SJCRH30 (cell line): Measurements from ENCODE around the gene SMG6. TPM values are rescaled to one million over a fixed set of nuclear protein-coding genes. Genes with fewer than 3 reads are reported as not detected.
"Not testable (repeated sequence)": the region's sequence is repeated elsewhere in the genome, so short reads cannot be mapped to it uniquely, and the experiment has no call there.

Experiments
- DNase-seq, 2 experiments: peaks; one replicate each; pipeline ENCODE4 v3.0.0-alpha.2; 2015 to 2020
- H3K27ac ChIP-seq: fragments of 250-450 bp; sonication (Bioruptor Pico); 2 replicates; pipeline ENCODE4 v1.5.1; 2020; ENCODE audit warnings: mild to moderate bottlenecking, moderate library complexity
- H3K27me3 ChIP-seq: fragments of 250-450 bp; sonication (Bioruptor Pico); 2 replicates; pipeline ENCODE4 v1.5.1; 2020; ENCODE audit warnings: mild to moderate bottlenecking, moderate library complexity
- H3K36me3 ChIP-seq: fragments of 250-450 bp; sonication (Bioruptor Pico); 2 replicates; pipeline ENCODE4 v1.5.1; 2020; ENCODE audit warnings: mild to moderate bottlenecking, moderate library complexity
- H3K4me1 ChIP-seq: fragments of 250-450 bp; sonication (Bioruptor Pico); 2 replicates; pipeline ENCODE4 v1.5.1; 2020; ENCODE audit warnings: mild to moderate bottlenecking, moderate library complexity
- H3K4me3 ChIP-seq: fragments of 250-450 bp; sonication (Bioruptor Pico); 2 replicates; pipeline ENCODE4 v1.5.1; 2020; ENCODE audit warnings: mild to moderate bottlenecking, moderate library complexity
- H3K9me3 ChIP-seq: fragments of 250-450 bp; sonication (Bioruptor Pico); replicated peaks from 2 replicates; pipeline ENCODE4 v1.5.1; 2020; ENCODE audit warnings: mild to moderate bottlenecking, moderate library complexity
- total RNA-seq: library from RNA; depleted of rRNA; stranded (reverse); fragments of >200 nt; shearing (Covaris generic); gene quantifications from 2 replicates; pipeline ENCODE4 v1.2.3, GENCODE V29; 2014

Gene SMG6
- total RNA-seq, 1 experiment from 2014 or later = 13.0 TPM

DNA sequence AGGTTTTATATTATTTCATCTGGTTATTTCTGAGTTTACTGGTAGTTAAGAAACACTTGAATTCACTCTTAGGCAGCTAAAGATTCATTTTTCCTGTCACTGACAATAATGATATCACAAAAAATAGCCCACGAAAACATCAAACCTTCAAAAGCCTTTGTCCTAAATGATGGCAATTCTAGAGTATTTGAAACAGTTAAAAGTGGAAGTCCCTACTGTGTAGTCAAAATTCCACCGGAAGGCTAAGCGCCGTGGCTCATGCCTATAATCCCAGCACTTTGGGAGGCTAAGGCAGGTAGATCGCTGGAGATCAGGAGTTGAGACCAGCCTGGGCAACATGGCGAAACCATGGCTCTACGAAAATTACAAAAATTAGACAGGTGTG lies 145.2 kb downstream of the SMG6 start:
- Histone ChIP-seq H3K27me3 (no peaks in the 10 kb centered on the region), H3K27ac (no peak overlapping the region), H3K4me3 (no peak overlapping the region), H3K4me1 (no peaks in the 10 kb centered on the region), H3K9me3 (no peaks in the 10 kb centered on the region), H3K36me3 (no peaks in the 10 kb centered on the region; the same call in 1 of the 2 replicates)
- no peak for DNase-seq

GRCh38 chr17:2157675-2158395 lies 145.8 kb downstream of the SMG6 start:
- Histone ChIP-seq H3K4me1 (no peaks in the 10 kb centered on the region), H3K36me3 (no peaks in the 10 kb centered on the region; the same call in 1 of the 2 replicates), H3K27me3 (no peaks in the 10 kb centered on the region), H3K4me3 (no peak overlapping the region), H3K9me3 (no peaks in the 10 kb centered on the region), H3K27ac (no peak overlapping the region)
- no peak for DNase-seq

- DNase-seq = no peak
- H3K27ac ChIP-seq = no peak overlapping the region
These were observed 146.5 kb downstream of the SMG6 start for GRCh38 chr17:2157081-2157480.

GRCh38 chr17:2156666-2157065 lies 146.9 kb downstream of the SMG6 start:
- no peak for DNase-seq
- no peaks in the 10 kb centered on the region; the same call in 1 of the 2 replicates for H3K36me3 ChIP-seq
- H3K27me3 ChIP-seq = no peaks in the 10 kb centered on the region
- H3K4me3 ChIP-seq = no peak overlapping the region
- H3K4me1 ChIP-seq = no peaks in the 10 kb centered on the region
- no peaks in the 10 kb centered on the region for H3K9me3 ChIP-seq
- no peak overlapping the region for H3K27ac ChIP-seq

More at GRCh38 chr17:2157081-2157480, 146.5 kb downstream of the SMG6 start:
- Histone ChIP-seq H3K4me1 (no peaks in the 10 kb centered on the region), H3K27me3 (no peaks in the 10 kb centered on the region), H3K36me3 (no peaks in the 10 kb centered on the region; the same call in 1 of the 2 replicates), H3K4me3 (no peak overlapping the region), H3K9me3 (no peaks in the 10 kb centered on the region)

DNA sequence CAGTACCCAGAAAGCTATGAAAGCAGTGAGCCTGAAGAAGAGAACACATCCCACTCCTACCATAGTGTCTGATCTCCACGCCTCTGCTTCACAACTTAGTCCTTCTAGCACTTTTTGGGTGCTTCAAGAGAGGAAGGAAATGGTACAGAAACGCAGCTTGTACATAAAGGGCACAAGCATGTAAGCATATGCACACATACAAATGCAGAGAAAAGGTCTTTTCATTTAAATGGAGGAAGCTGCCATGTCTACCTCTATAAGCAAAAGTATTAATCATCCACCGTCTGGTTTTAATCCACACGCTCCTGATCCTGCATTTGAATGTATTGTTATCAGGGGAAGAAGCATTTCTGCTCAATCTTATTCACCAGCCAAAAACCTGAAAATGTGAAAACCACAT lies 148.0 kb downstream of the SMG6 start:
- Histone ChIP-seq H3K36me3 (no peaks in the 10 kb centered on the region; the same call in 1 of the 2 replicates), H3K4me3 (no peak overlapping the region), H3K27me3 (no peaks in the 10 kb centered on the region), H3K4me1 (no peaks in the 10 kb centered on the region), H3K9me3 (no peaks in the 10 kb centered on the region), H3K27ac (no peak overlapping the region)
- DNase-seq = no peak

- no peak for DNase-seq
- Histone ChIP-seq H3K27ac (no peak overlapping the region), H3K27me3 (no peaks in the 10 kb centered on the region)
These were observed 152.1 kb downstream of the SMG6 start for GRCh38 chr17:2151358-2152033.

GRCh38 chr17:2150806-2151205 lies 152.8 kb downstream of the SMG6 start:
- no peaks in the 10 kb centered on the region for H3K9me3 ChIP-seq
- H3K4me3 ChIP-seq = no peak overlapping the region
- no peaks in the 10 kb centered on the region for H3K27me3 ChIP-seq
- H3K27ac ChIP-seq = no peak overlapping the region
- H3K36me3 ChIP-seq = no peaks in the 10 kb centered on the region
- no peaks in the 10 kb centered on the region for H3K4me1 ChIP-seq
- no peak for DNase-seq

More at GRCh38 chr17:2151358-2152033, 152.1 kb downstream of the SMG6 start:
- no peaks in the 10 kb centered on the region for H3K4me1 ChIP-seq
- no peak overlapping the region for H3K4me3 ChIP-seq
- H3K9me3 ChIP-seq = no peaks in the 10 kb centered on the region
- H3K36me3 ChIP-seq = no peaks in the 10 kb centered on the region

- Histone ChIP-seq H3K4me1 (no peaks in the 10 kb centered on the region), H3K27ac (no peak overlapping the region), H3K9me3 (no peaks in the 10 kb centered on the region), H3K4me3 (no peak overlapping the region), H3K36me3 (no peaks in the 10 kb centered on the region), H3K27me3 (no peaks in the 10 kb centered on the region)
- no peak for DNase-seq
These were observed 153.7 kb downstream of the SMG6 start for GRCh38 chr17:2149934-2150333.

DNA sequence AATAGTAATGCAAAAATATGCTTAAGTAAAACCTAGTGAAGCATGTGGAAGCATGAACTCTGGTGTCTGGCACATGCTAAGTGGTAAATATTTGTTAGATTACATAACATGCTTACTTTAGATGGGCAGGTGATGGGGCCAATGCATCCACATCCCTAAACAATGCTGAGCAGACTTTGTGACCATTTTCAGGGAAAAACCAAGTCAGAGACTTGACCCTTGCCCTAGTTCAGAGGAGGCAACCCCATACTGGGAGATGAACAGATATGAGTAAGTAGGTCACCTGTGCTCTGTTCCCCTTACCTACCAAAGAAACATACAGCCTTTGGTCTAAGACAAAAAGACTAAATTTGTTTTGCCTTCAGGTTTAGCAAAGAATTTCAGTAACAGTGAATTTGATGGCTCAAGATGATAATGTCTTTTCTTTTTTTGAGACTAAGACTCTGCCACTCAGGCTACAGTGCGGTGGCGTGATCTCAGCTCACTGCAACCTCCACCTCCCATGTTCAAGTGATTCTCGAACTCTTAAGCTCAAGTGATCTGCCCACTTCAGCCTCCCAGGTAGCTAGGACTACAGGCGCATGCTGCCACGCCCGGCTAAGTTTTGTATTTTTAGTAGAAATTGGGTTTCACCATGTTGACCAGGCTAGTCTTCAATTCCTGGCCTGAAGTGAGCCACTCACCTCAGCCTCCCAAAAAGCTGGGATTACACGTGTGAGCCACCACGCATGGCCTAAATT lies 157.3 kb downstream of the SMG6 start:
- no peak overlapping the region for H3K27ac ChIP-seq
- H3K4me1 ChIP-seq = no peaks in the 10 kb centered on the region
- DNase-seq = no peak
- H3K4me3 ChIP-seq = no peak overlapping the region
- H3K27me3 ChIP-seq = no peaks in the 10 kb centered on the region
- no peaks in the 10 kb centered on the region for H3K9me3 ChIP-seq
- H3K36me3 ChIP-seq = no peaks in the 10 kb centered on the region

DNA sequence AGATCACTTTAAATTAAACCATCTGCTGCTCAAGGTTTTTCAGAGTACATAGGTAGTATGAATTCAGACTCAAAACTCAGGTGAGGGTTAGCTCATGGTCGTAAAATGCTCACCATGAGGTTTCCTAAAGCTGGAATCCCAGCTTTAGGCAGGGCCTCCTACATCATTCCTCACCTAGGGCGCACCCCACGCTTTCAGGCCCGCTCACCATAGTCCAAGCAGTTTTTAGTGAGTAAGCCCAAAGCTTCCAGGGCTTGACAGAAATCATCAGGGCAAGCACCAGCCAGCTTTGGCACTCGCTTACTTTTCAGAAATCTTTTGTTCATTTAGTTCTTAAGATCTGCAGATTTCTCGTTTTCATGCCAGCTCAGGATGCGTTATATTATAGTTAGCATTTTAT lies 158.9 kb downstream of the SMG6 start:
- no peaks in the 10 kb centered on the region for H3K27me3 ChIP-seq
- DNase-seq = no peak
- H3K4me3 ChIP-seq = no peak overlapping the region
- H3K4me1 ChIP-seq = no peaks in the 10 kb centered on the region
- no peaks in the 10 kb centered on the region for H3K9me3 ChIP-seq
- H3K36me3 ChIP-seq = no peaks in the 10 kb centered on the region
- H3K27ac ChIP-seq = no peak overlapping the region

GRCh38 chr17:2143332-2143731 lies 160.3 kb downstream of the SMG6 start:
- no peaks in the 10 kb centered on the region for H3K36me3 ChIP-seq
- no peak for DNase-seq

DNA sequence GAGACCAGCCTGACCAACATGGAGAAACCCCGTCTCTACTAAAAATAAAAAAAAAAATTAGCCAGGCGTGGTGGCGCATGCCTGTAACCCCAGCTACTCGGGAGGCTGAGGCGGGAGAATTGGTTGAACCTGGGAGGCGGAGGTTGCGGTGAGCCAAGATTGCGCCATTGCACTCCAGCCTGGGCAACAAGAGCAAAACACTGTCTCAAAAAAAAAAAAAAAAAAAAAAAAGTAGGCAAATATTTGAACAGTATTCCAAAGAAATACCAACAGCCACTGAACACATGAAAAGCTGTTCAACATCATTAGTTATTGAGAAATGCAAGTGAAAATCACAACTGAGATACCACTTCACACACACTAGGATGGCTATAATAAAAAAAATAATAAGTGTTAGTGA lies 160.9 kb downstream of the SMG6 start:
- peaks cover 12% of the 10 kb centered on the region for H3K4me1 ChIP-seq
- H3K9me3 ChIP-seq, H3K4me3 ChIP-seq, H3K27ac ChIP-seq, H3K36me3 ChIP-seq, H3K27me3 ChIP-seq, DNase-seq: not testable (repeated sequence)

More at GRCh38 chr17:2143332-2143731, 160.3 kb downstream of the SMG6 start:
- no peak overlapping the region for H3K4me3 ChIP-seq
- H3K27ac ChIP-seq = no peak overlapping the region
- H3K27me3 ChIP-seq = no peaks in the 10 kb centered on the region
- H3K4me1 ChIP-seq = peaks cover 9% of the 10 kb centered on the region
- no peaks in the 10 kb centered on the region for H3K9me3 ChIP-seq

DNA sequence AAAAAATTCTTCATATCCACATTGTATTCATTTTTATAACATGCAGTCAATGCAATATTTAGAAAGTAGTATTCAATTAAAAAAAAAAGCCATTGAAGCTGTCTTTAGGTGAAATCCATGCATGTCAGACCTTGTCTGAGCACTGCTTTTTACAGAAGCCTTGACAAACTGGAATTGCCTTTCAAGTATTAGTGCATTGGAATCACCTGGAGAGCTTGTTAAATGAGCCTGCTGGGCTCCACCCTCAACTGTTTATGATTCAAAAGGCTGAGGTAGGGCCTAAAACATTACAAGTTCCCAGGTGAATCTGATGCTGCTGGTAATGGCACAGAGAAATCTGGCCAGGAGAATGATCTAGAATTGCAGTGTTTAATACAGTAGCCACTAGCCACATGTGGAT lies 162.9 kb downstream of the SMG6 start:
- H3K4me3 ChIP-seq = no peak overlapping the region
- no peaks in the 10 kb centered on the region for H3K27me3 ChIP-seq
- no peak for DNase-seq
- H3K27ac ChIP-seq = no peak overlapping the region
- H3K9me3 ChIP-seq = no peaks in the 10 kb centered on the region
- H3K36me3 ChIP-seq = no peaks in the 10 kb centered on the region
- H3K4me1 ChIP-seq = peaks cover 19% of the 10 kb centered on the region

- H3K9me3 ChIP-seq = no peaks in the 10 kb centered on the region
- no peak overlapping the region for H3K4me3 ChIP-seq
- DNase-seq = peak; percentile 55 to 66
- peaks cover 19% of the 10 kb centered on the region for H3K4me1 ChIP-seq
- peak overlapping the region; percentile 43 for H3K27ac ChIP-seq
- H3K27me3 ChIP-seq = no peaks in the 10 kb centered on the region
- no peaks in the 10 kb centered on the region for H3K36me3 ChIP-seq
These were observed 164.8 kb downstream of the SMG6 start for GRCh38 chr17:2138761-2139160.

- peak overlapping the region; percentile 43 for H3K27ac ChIP-seq
- peaks cover 19% of the 10 kb centered on the region for H3K4me1 ChIP-seq
- no peaks in the 10 kb centered on the region for H3K27me3 ChIP-seq
- no peak overlapping the region for H3K4me3 ChIP-seq
- DNase-seq = peak; percentile 11 to 29
- H3K9me3 ChIP-seq = no peaks in the 10 kb centered on the region
- no peaks in the 10 kb centered on the region for H3K36me3 ChIP-seq
These were observed 165.3 kb downstream of the SMG6 start for GRCh38 chr17:2138318-2138717.
